ENCODE results near the gene CAPN1.
A peak's percentile ranks its signal among the peaks of the same experiment; 100 is the strongest.
"Not testable (repeated sequence)": the region's sequence is repeated elsewhere in the genome, so short reads cannot be mapped to it uniquely, and the experiment has no call there.

Gene CAPN1

DNA sequence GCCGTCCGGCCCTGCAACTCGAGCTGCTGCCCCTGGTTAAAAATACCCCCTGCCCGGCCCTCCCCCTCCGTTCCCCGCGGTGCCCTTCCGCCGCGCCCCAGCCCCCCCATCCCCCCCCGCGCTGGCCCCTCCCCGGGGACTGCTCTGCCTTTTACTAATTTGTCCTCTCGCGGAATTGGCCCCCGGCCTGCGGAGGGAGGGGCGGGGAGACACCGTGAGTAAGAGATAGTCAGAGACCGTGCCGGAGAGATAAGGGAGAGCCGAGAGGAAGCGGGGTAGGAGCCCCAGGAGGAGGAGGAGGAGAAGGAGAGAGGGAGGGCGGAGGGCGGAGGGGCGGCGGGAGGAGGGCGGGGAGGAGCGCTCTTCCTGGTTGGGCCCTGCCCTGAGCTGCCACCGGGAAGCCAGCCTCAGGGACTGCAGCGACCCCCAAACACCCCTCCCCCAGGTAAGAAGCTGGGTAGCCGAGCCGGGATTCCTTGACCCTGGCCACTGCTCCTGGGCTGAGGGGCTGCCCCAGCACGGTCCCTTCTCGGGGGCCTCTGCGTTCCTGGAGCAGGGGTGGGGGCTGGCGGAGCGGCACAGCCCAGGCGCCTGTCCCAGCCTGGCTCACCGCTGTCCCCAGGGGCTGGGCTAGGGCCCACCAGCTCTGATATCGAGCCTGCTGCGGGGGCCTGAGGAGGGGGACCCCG is at the start of gene CAPN1:
CAPN1 (plus strand) TSS at position 360 of the 689 bp plus-strand sequence. CDS start 774 bp downstream, outside the sequence.
- DNase-seq (ENCODE audit: low spot score), result peak; percentile 88

DNA sequence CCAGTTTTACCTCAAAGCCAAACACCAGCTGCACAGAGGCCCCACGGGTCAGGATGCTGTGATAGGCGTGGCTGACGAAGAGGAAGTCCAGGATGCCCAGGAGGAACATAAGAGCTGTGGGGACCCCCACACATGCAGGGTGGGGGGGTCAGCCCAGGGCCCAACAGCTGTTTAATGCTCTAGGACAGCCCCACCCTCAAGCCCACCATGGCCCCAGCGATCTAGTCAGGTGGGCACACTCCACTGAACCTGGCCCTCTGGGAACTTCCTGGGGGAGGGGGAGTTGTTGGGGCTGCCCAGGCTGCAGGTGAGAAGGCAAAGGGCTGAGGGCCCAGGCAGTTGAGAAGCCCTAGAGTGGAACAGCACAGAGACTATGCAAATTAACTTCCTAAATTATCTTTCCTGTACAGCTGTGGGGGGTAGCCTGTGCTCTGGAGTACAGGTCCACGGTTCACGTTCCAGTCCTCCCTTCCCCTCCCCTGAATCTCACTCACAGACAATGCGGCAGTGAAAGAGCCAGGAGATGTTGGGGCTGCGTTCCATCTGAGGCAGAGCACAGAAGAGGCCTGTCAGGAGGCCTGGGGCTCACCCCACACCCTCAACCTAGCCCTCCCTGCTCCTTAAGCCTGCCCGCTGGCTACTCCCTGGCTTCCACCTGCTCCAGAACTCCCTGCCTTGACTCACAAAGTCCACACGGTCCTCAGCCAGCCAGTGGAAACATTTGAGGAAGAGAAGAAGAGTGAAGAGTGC is 49.3 kb upstream of the CAPN1 start:
- no peak for DNase-seq (ENCODE audit: low spot score)

DNA sequence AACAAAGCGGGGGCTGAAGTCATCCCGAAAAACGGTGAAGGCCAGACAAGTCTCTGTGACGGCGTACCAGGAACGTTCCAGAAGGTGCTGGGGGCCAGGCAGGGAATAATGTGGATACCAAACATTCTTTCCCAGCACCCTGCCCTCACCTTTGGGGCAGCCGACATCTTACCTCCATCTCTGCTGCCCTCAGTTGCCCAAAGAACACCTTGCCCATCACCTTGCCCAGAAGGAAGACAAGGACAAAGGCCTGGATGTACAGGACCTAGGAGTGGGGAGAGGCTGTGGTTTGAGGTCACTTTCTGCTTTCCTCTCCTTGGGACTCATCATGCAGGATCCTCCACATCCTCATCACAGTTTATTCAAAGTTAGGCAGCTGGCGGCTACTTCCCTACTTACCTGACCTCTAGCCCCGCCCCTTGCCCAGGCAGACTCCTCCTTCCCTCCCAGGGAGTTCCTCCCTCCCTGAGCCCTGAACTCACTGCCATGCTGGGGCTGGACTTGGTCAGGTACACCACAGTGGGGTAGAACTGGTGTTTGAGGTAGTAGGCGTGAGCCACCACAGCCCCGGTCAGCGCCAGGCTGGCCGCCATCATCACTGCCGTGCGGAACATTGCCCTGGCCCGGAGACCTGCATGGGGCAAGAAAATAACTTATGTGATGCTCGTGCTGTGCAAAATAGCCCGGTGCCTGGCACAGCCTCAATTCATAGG is 48.6 kb upstream of the CAPN1 start:
- DNase-seq (ENCODE audit: low spot score), result no peak

DNA sequence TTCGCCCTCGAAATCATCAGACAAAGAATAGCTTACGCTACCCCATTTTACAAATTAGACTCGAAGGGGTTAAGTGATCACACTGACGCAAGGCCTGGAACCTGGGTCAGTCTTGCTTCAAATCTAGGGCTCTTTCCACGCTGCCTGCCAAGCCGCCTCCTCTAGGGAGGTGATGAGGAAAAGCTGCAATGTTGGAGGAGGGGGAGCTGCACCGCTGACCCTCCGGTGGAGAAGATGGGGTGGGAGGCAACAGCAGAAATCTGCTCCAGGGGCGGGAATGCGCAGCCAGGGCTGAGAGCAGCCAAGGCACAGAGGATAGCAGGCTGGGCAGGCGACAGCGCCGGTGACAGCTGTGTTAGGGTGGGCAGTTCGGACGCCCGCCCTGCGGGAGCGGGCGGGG is 48.0 kb upstream of the CAPN1 start:
- no peak for DNase-seq (ENCODE audit: low spot score)

DNA sequence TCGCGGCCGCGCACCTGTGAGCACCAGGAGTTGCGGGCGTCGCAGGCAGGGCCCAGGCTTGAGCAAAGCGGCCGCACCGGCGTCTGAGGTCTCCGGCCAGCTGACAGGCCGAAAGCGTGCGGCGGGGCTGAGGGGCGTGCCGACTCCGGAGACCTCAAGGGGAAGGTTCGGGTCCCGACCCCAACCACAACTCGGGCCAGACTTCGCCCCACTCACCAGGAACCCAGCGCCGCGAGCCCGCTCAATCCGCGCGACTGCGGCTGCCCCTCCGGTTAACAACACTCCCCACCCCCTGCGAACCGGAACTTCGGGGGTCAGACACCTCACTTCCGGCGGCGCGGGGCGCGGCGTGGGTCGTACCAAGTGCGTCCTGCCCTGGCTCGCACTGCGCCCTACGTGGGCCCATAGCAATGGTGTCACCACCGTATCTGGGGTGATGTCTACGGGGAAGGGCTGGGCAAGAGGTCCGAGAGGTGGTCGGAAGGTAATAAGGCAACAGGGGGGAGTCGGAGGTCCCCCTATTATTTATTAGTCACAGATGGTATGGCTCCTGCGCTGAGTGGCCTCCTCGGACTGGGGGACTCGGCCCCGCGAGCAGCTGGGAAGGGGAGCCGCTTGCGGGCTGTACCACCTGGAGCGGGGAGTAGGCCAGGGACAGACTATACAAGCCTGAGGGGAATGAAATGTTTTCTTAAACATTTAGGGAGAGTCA is 47.3 kb upstream of the CAPN1 start, which contains the start of gene SYVN1:
SYVN1 (minus strand) TSS at position 280 of the 712 bp plus-strand sequence. CDS start 918 bp downstream, outside the sequence.
- peak; percentile 95 for DNase-seq (ENCODE audit: low spot score)

DNA sequence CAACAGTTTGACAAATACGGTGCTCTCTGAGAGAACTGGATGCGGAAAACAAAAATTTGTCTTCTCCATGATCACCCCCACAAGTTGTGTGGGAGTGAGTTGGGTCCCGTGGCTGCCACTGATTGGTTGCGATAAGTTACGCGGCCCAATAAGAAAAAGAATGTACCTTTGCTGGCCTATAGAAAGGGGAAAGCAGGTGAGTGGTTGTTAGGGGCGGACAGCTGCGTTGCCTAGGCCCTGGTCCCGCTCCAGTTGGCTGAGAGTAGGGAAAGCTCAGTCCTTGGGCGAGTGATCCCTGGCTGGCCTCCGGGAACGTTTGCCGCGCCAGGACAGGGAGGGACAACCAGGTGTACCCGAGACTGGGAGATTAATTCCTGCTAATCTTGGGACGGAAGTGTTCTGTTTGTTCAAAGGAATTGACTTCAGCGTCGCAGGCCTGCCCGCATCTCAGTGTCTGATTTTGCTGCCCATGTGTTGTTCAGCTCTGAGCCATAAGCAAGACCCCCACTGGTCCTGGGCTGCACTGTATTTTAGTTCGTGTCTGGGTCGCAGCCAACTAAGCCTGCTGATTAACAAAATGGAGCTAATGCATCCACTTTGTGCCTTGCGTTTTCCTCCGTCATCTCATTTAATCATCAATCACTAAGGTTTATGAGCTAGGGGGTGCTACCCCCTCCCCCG is 46.6 kb upstream of the CAPN1 start:
- peak; percentile 94 for DNase-seq (ENCODE audit: low spot score)

DNA sequence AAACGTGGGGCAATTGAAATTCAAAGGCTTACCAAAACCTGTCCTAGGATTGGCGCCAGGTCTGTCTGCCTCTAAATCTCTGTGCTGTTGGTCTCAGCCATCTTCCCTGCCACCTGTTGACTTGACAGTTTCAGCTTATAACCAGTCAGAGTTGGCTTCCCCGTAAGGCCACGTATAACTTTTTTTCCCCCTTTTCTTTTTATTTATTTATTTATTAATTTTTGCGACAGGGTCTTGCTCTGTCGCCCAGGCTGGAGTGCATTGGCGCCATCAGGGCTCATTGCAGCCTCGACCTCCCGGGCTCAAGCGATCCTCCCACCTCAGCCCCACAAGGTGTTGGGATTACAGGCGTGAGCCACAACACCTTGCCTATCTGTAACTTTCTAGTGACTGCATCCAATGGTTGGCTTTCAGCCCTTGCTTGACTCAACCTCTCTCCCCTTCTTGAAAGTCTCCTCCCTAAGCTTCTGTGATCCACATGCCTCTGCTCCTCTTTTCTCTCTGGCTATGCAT is 46.0 kb upstream of the CAPN1 start:
- no peak for DNase-seq (ENCODE audit: low spot score)

DNA sequence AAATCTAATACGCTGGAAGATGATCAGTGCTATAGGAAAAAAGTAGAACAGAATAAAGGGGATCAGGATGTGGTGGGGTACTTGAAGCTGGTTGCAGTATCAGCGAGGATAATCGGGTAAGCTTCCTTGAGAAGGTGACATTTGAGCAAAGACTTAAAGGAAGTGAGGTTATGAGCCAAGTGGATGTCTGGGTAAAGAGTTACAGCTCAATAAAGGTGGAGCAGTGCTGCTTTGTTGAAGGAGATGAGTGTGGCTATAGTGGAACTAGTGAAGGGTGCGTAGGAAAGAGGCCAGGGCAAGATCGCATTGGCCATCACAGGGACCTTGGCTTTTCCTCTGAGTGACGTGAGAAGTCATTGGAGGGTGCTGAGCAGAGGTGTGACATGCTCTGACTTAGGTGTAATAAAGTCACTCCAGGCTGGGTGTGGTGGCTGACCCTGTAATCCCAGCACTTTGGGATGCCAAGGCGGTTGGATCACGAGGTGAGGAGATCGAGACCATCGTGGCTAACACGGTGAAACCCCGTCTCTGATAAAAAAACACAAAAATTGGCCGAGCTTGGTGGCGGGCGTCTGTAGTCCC is 45.1 kb upstream of the CAPN1 start:
- DNase-seq (ENCODE audit: low spot score), result no peak

DNA sequence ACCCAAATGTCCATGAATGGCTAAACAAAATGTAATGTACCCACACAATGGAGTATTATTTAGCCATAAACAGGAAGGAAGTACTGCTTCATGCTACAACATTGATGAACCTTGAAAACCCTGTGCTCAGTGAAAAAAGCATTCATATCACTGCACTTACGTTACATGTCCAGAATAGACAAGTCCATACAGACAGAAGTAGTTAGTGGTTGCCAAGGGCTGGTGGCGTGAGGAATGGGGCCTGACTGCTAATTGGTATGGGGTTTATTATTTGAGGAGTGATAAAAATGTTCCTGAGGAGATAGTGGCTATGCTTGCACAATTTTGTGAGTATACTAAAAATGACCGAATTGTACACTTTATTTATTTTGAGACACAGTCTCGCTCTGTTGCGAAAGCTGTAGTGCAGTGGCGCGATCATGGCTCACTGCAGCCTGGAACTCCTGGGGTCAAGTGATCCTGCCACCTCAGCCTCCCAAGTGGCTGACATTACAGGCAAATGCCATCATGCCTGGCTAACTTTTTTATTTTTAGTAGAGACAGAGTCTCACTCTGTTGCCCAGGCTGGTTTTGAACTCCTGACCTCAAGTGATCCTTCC is 39.7 kb upstream of the CAPN1 start:
- DNase-seq (ENCODE audit: low spot score), result no peak

DNA sequence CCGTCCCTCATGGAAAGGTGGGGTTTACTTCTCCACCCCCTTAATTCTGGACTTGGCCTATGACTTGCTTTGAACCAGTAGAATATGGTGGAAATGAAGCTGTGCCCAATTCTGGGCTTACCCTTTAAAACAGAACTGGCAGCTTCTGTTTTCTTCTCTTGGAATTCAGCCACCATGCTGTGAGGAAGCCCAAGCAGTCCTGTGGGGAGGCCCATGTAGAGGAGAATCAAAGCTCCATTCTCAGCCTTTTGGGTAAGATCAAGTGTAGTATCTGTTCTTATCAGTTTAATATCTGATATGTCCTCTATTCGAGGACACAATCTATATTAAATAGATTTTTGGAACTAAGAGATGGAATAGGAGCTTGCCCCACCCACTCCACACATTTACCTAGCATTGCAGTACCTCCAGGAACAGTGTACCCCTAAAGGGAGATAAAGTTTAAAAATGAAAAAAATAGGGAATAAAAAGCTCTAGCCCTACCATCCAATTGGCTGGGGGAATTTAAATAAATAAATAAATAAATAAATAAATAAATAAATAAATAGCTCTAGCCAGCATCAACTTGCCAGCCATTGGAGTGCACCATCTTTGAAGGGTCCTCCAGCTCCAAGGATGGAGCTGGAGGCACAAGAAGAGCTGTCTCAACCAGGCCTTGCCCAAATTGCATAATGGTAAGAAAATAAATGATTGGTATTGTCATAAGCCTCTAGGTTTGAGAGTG is 34.2 kb upstream of the CAPN1 start:
- no peak for DNase-seq (ENCODE audit: low spot score)

DNA sequence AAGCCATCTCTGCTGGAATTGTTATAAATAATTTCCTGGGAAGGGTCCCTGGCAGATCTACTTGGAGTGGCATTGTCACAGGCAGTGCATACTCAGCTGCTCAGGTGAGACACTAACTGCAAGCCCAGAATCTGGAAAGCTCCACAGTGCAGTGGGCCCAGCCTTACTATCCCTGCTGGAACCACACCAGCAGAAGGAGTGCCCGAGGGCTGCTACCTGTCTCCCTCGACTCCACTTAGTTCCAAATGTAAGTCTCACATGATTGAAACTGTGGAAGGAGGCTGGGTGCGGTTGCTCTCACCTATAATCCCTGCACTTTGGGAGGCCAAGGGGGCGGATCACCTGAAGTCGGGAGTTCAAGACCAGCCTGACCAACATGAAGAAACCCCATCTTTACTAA is 33.1 kb upstream of the CAPN1 start:
- DNase-seq (ENCODE audit: low spot score), result no peak

DNA sequence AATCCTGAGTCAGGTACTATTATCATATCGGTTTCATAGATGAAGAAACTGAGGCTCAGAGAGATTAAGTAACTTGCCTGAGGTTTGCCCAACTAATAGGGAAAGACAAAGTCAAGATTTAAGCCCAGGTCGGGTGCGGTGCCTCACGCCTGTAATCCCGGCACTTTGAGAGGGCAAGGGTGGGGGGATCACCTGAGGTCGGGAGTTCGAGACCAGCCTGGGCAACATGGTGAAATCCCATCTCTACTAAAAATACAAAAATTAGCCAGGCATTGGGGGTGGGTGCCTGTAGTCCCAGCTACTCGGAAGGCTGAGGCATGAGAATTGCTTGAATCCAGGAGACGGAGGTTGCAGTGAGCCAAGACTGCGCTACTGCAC is 31.6 kb upstream of the CAPN1 start:
- not testable (repeated sequence) for DNase-seq (ENCODE audit: low spot score)

DNA sequence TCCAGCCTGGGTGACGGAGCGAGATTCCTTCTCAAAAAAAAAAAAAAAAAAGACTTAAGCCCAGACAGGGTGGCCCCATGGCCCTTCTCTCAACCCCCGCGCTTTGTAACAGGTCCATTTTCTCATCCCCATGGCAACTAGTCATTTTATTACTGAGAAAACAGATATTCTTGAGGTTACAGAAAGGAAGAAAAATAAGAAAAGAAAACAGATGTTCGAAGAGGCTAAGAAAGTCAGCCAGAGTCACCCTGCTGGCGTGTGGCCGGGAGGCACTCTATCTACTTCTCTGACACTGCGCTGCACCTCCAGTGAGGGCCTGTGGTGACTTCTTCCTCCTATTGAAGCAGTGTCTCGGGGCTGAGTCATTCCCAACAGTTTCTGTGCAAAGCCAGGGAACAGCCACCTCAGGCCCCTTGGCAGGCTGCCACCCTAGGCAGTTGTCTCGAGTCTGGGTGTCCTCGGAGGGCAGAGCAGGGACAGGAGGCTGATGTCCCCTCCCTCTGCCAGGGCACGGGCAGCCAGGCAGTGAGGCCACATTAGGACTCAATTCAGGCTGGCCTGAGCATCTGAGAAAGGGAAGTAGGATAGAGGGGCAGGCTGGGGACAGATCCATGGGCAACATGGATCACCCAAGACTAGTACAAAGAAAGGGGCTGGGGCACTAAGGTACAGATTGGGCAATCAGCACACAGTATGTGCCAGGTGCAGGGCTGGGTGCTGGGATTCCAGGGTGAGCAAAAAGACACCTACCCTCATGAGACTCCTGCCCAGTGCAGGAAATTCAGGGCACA is 31.0 kb upstream of the CAPN1 start:
- DNase-seq (ENCODE audit: low spot score), result peak; percentile 93

DNA sequence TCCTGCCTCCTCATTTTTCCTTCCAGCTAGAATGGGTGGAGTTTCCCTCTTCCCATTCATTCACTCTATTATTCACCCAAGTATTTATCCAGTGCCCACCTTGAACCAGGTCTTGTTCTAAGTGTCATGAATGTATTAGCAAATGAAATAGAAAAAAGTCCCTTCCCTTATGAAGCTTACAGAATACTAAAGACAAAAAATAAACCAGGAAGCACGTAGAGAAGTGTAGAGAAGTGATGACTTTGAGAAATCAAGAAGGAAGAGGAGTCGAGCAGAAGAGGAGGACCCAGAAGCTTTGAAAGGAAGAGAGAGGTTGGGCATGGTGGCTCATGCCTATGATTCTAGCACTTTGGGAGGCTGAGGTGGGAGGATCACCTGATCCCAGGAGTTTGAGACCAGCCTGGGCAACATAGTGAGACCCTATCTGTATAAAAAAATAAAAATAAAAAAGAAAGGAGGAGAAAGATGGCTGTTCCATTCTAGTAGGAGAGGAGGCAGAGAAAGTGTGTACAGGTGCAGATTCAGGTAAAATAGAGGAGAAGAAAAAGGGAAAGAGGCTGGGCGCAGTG is 30.3 kb upstream of the CAPN1 start:
- no peak for DNase-seq (ENCODE audit: low spot score)

DNA sequence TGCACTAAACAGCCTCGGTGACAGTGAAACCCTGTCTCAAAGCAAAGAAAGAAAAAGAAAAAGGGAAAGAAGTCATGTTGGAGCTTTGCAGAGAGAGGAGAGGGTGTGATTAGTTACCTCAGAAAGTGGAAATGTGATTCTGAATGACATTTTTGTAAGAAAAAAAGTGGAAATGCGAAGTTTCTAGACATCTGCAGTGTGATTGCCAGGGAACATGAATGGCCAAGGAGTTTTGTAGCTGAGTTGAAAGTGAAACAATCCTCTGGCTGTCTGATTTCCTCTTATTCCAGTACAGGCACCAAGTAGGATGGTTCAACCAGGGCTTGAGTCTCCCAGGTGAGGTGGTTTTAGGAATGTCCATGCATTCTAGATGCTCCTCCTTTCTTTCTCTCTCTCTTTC is 29.6 kb upstream of the CAPN1 start:
- DNase-seq (ENCODE audit: low spot score), result no peak

DNA sequence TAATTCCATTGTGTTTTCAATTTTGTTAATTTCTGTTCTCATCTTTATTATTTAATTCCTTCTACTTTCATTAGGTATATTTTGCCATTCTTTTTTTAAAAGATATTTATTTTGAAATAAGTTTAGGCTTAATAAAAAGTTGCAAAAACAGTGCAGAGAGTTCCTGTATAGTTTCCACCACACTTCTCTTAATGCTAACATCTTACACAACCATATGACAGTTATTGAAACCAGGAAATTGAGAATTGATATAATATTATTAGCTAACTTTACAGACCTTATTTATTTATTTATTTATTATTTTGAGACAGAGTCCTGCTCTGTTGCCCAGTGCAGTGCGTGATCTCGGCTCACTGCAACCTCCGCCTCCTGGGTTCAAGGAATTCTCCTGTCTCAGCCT is 25.5 kb upstream of the CAPN1 start:
- no peak for DNase-seq (ENCODE audit: low spot score)

DNA sequence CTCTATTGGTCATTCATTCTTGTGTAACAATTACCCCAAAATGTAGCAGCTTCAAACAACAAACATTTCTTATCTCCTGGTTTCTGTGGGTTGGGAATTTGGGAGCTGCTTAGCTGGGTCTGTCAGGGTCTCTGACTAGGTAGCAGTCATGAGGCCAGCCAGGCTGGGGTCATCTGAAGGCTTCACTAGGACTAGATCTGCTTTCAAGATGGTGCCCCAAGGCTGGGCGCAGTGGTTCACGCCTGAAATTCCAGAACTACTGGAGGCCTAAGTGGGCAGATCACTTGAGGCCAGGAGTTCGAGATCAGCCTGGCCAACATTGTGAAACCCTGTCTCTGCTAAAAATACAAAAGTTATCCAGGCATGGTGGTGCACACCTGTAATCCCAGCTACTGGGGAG is 24.8 kb upstream of the CAPN1 start:
- no peak for DNase-seq (ENCODE audit: low spot score)

DNA sequence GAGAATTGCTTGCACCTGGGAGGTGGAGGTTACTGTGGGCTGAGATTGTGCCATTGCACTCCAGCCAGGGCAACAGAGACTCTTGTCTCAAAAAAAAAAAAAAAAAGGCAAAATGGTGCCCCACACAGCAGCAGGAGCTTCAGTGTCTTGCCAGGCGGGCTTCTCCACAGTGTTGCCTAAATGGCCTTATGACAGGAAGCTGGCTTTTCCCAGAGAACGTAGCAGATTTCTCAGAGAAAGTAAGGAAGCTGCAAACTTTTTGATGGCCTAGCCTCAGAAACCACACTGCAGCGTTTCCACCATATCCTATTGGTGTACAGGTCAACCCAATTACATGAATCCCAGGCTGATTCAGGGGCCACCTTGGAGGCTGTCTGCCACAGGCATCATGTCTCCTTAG is 24.4 kb upstream of the CAPN1 start:
- DNase-seq (ENCODE audit: low spot score), result no peak

DNA sequence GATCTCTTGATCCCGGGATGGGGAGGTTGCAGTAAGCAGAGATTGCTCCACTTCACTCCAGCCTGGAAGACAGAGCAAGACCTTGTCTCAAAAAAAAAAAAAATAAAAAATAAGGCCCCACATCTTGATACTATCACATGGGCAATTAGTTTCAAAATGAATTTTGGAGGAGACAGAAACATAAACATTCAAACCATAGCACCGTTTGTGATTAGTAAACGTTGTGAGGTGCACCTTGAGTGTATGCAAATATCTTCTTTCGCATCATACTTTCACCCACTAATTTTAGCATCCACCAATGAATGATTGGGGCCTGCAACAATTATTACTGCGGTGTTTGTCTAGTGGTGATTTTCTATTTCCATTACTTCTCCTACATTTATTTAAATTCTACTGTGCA is 22.7 kb upstream of the CAPN1 start:
- no peak for DNase-seq (ENCODE audit: low spot score)

All from AG20443 (cell line).